Liver (tissue), 9 donors: ENCODE results near the gene TEKT2. TPM values are rescaled to one million over a fixed set of nuclear protein-coding genes. Genes with fewer than 3 reads are reported as not detected.

Source experiments
- DNase-seq: peaks from one replicate; pipeline ENCODE4 v3.0.0-alpha.2; 2017; ENCODE audit warnings: low spot score
- H3K27ac ChIP-seq, 2 donors: one replicate each; pipeline ENCODE4 v1.7.0; 2013; ENCODE audit warnings: inconsistent platforms in 2 of 2, low read length in 2 of 2, control low read depth in 1 of 2, low read depth in 1 of 2, mild to moderate bottlenecking in 1 of 2
- H3K27me3 ChIP-seq, 4 donors: one replicate each; pipeline versions ENCODE4 v1.6.1 to v1.7.0; 2013; ENCODE audit warnings: low read length in 3 of 4, inconsistent platforms in 1 of 4, mild to moderate bottlenecking in 1 of 4, moderate library complexity in 1 of 4; ENCODE audit not compliant: control insufficient read depth in 4 of 4, insufficient read depth in 4 of 4
- H3K36me3 ChIP-seq, 4 donors: one replicate each; pipeline versions ENCODE4 v1.6.1 to v1.7.0; 2013; ENCODE audit warnings: low read length in 3 of 4, mild to moderate bottlenecking in 3 of 4, low read depth in 1 of 4, moderate library complexity in 1 of 4; ENCODE audit not compliant: control insufficient read depth in 4 of 4, insufficient read depth in 3 of 4
- H3K4me1 ChIP-seq, 4 donors: one replicate each; pipeline versions ENCODE4 v1.6.1 to v1.7.0; 2013; ENCODE audit warnings: low read length in 3 of 4, mild to moderate bottlenecking in 3 of 4, moderate library complexity in 1 of 4; ENCODE audit not compliant: control insufficient read depth in 4 of 4, insufficient read depth in 4 of 4
- H3K4me3 ChIP-seq, 3 donors: one replicate each; pipeline versions ENCODE4 v1.6.1 to v1.7.0; 2013; ENCODE audit warnings: low read length in 3 of 3, control low read depth in 1 of 3, low read depth in 1 of 3, mild to moderate bottlenecking in 1 of 3
- H3K9ac ChIP-seq, 2 donors: one replicate each; pipeline ENCODE4 v1.7.0; 2013; ENCODE audit warnings: low read length in 2 of 2, mild to moderate bottlenecking in 2 of 2, moderate library complexity in 2 of 2, control low read depth in 1 of 2, low read depth in 1 of 2
- H3K9me3 ChIP-seq, 4 donors: one replicate each; pipeline versions ENCODE4 v1.6.1 to v1.7.0; 2013; ENCODE audit warnings: low read length in 3 of 4; ENCODE audit not compliant: control insufficient read depth in 4 of 4
- ATF3 ChIP-seq: IDR thresholded peaks from 2 replicates; pipeline ENCODE4 v1.6.1; 2016; ENCODE audit warnings: antibody characterized with exemption
- EGR1 ChIP-seq, 2 donors: IDR thresholded peaks; 2 replicates each; pipeline ENCODE4 v1.6.1; 2016 to 2018; ENCODE audit warnings: antibody characterized with exemption in 2 of 2, low read depth in 2 of 2
- FOXA2 ChIP-seq: IDR thresholded peaks from 2 replicates; pipeline ENCODE4 v1.6.1; 2016; ENCODE audit warnings: antibody characterized with exemption
- GABPA ChIP-seq, 2 donors: IDR thresholded peaks in 1 of 2; conservative IDR thresholded peaks in 1 of 2; 2 replicates each; pipeline ENCODE4 v1.6.1; 2016; ENCODE audit warnings: antibody characterized with exemption in 2 of 2, mild to moderate bottlenecking in 1 of 2, moderate library complexity in 1 of 2
- HNF4A ChIP-seq, 2 donors: conservative IDR thresholded peaks; 2 replicates each; pipeline ENCODE4 v1.6.1; 2016; ENCODE audit warnings: antibody characterized with exemption in 2 of 2, mild to moderate bottlenecking in 2 of 2
- HNF4G ChIP-seq: IDR thresholded peaks from 2 replicates; pipeline ENCODE4 v1.6.1; 2016; ENCODE audit warnings: antibody characterized with exemption
- MAX ChIP-seq: IDR thresholded peaks from 2 replicates; pipeline ENCODE4 v1.6.1; 2016; ENCODE audit warnings: antibody characterized with exemption
- NR2F2 ChIP-seq: IDR thresholded peaks from 2 replicates; pipeline ENCODE4 v1.6.1; 2016; ENCODE audit warnings: antibody characterized with exemption
- RAD21 ChIP-seq, 2 donors: IDR thresholded peaks; 2 replicates each; pipeline ENCODE4 v1.6.1; 2016; ENCODE audit warnings: antibody characterized with exemption in 2 of 2, mild to moderate bottlenecking in 2 of 2
- REST ChIP-seq: IDR thresholded peaks from 2 replicates; pipeline ENCODE4 v1.6.1; 2016; ENCODE audit warnings: antibody characterized with exemption, mild to moderate bottlenecking
- RXRA ChIP-seq, 2 donors: IDR thresholded peaks; 2 replicates each; pipeline ENCODE4 v1.6.1; 2017 to 2018; ENCODE audit warnings: antibody characterized with exemption in 2 of 2, mild to moderate bottlenecking in 1 of 2
- SP1 ChIP-seq: IDR thresholded peaks from 2 replicates; pipeline ENCODE4 v1.6.1; 2018; ENCODE audit warnings: antibody characterized with exemption, mild to moderate bottlenecking
- YY1 ChIP-seq: IDR thresholded peaks from 2 replicates; pipeline ENCODE4 v1.6.1; 2016; ENCODE audit warnings: antibody characterized with exemption, mild to moderate bottlenecking
- ZBTB33 ChIP-seq: IDR thresholded peaks from 2 replicates; pipeline ENCODE4 v1.6.1; 2016; ENCODE audit warnings: antibody characterized with exemption
- WGBS: extraction: QIAGEN DNeasy Blood & Tissue Kit; methylation state at CpG from one replicate; pipeline ENCODE4 v1.1.7; 2013; 5-methylcytosine and 5-hydroxymethylcytosine counted together
- polyA plus RNA-seq, 2 donors: library from polyadenylated mRNA; stranded (reverse) in 1 of 2; unstranded in 1 of 2; fragments of 200-250 nt in 1 of 2; fragments of >200 nt in 1 of 2; fragmentation: Nextera tagmentation in 1 of 2; extraction: Ambion mirVana in 1 of 2; gene quantifications; one replicate each; pipeline versions ENCODE4 v1.2.1 to v1.2.3, GENCODE V29; 2013 to 2015
- total RNA-seq, 2 donors: library from RNA; depleted of rRNA; stranded (reverse); fragments of >200 nt; gene quantifications; one replicate each; pipeline ENCODE4 v1.2.3, GENCODE V29; 2014
- TF ChIP-seq, protein P1 (sequence below): fragments of 150-350 bp; IDR thresholded peaks from 2 replicates; pipeline ENCODE4 v1.5.1; 2017; ENCODE audit warnings: improper control_type of control experiment, low read depth, low read length; ENCODE audit not compliant: missing input control
- donor health status: healthy.
- donor health status: healthy.
- donor health status: healthy.
- donor health status: healthy.
- donor health status: healthy.

Gene TEKT2
- total and polyA plus RNA-seq, 4 donors: 0.14 to 0.17 TPM; not detected in 2

GRCh38 chr1:36070349-36070748 is 13.5 kb upstream of the TEKT2 start (continued):
- TF ChIP-seq SP1 (no peak), FOXA2 (no peak), HNF4A (conservative IDR thresholded peaks at IDR 0.05) (no peak), RAD21 (IDR thresholded peaks at IDR 0.05) (no peak), YY1 (no peak)
- TF ChIP-seq, protein P1, sequence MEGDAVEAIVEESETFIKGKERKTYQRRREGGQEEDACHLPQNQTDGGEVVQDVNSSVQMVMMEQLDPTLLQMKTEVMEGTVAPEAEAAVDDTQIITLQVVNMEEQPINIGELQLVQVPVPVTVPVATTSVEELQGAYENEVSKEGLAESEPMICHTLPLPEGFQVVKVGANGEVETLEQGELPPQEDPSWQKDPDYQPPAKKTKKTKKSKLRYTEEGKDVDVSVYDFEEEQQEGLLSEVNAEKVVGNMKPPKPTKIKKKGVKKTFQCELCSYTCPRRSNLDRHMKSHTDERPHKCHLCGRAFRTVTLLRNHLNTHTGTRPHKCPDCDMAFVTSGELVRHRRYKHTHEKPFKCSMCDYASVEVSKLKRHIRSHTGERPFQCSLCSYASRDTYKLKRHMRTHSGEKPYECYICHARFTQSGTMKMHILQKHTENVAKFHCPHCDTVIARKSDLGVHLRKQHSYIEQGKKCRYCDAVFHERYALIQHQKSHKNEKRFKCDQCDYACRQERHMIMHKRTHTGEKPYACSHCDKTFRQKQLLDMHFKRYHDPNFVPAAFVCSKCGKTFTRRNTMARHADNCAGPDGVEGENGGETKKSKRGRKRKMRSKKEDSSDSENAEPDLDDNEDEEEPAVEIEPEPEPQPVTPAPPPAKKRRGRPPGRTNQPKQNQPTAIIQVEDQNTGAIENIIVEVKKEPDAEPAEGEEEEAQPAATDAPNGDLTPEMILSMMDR: no peak

- DNase-seq: no peak
- H3K4me3 ChIP-seq: no peak overlapping the region
- H3K27ac ChIP-seq: no peak overlapping the region
- no peaks in the 10 kb centered on the region for H3K4me1 ChIP-seq
- H3K9ac ChIP-seq: no peak overlapping the region
- H3K9me3 ChIP-seq: no peaks in the 10 kb centered on the region
- TF ChIP-seq GABPA (IDR thresholded peaks at IDR 0.05 in 1 of 2, conservative IDR thresholded peaks at IDR 0.05 in 1 of 2) (no peak), HNF4G (no peak), YY1 (no peak)
- H3K27me3 ChIP-seq: no peaks in the 10 kb centered on the region
- 71% methylated on average over 4 of the region's 4 CpGs for WGBS
- no peaks in the 10 kb centered on the region for H3K36me3 ChIP-seq
These were observed 6.8 kb upstream of the TEKT2 start for GRCh38 chr1:36076979-36077573.

DNA sequence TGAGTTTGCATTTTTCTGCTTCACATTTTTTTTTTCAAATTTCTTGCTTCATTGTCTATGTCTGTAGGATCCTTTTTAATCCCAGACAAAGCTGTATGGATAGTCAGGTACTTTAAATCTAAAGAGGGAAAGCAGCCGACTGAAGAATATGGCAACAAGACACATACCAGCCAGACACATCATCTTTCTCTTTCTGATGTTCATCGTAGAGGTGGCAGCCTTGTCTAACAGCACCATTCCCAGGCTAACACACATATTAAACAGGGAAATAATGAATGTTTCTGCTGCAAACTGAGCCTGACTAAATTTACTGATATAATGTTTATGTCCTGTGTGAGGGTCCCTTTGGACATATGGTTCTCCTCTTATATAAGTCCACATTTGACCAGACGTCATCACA is 3.7 kb upstream of the TEKT2 start:
- 79% methylated on average over 3 of the region's 3 CpGs for WGBS
- Histone ChIP-seq H3K27me3 (no peaks in the 10 kb centered on the region), H3K9ac (no peak overlapping the region), H3K27ac (no peak overlapping the region), H3K9me3 (no peaks in the 10 kb centered on the region), H3K4me3 (no peak overlapping the region), H3K4me1 (peaks cover 0 to 2% (median 0%) of the 10 kb centered on the region in 4 donors), H3K36me3 (no peaks in the 10 kb centered on the region)
- no peak for DNase-seq
- no peak for TF ChIP-seq RAD21 (IDR thresholded peaks at IDR 0.05)
- TF ChIP-seq, protein P1: no peak
- TF ChIP-seq SP1: no peak
- TF ChIP-seq GABPA (IDR thresholded peaks at IDR 0.05 in 1 of 2, conservative IDR thresholded peaks at IDR 0.05 in 1 of 2): no peak
- TF ChIP-seq RXRA (IDR thresholded peaks at IDR 0.05): no peak
- no peak for TF ChIP-seq FOXA2
- TF ChIP-seq HNF4A (conservative IDR thresholded peaks at IDR 0.05): no peak
- TF ChIP-seq NR2F2: no peak

- Histone ChIP-seq H3K36me3 (no peaks in the 10 kb centered on the region), H3K9me3 (no peaks in the 10 kb centered on the region), H3K27me3 (no peaks in the 10 kb centered on the region), H3K4me1 (peaks cover 0 to 2% (median 0%) of the 10 kb centered on the region in 4 donors), H3K9ac (no peak overlapping the region), H3K27ac (no peak overlapping the region), H3K4me3 (no peak overlapping the region)
- 84% methylated on average over 6 of the region's 6 CpGs for WGBS
- DNase-seq: no peak
- TF ChIP-seq ATF3 (no peak), REST (no peak), FOXA2 (no peak), EGR1 (IDR thresholded peaks at IDR 0.05; ENCODE audit: low read depth in 2 of 2) (no peak), MAX (no peak), ZBTB33 (no peak)
These were observed 3.1 kb upstream of the TEKT2 start for GRCh38 chr1:36080801-36081200.
